ENCODE measurements around the gene RPL10L. TPM values are rescaled to one million over a fixed set of nuclear protein-coding genes. Genes with fewer than 3 reads are reported as not detected.

The RPL10L gene
- total RNA-seq = not detected
- not detected for polyA plus RNA-seq
- not detected for total RNA-seq

DNA sequence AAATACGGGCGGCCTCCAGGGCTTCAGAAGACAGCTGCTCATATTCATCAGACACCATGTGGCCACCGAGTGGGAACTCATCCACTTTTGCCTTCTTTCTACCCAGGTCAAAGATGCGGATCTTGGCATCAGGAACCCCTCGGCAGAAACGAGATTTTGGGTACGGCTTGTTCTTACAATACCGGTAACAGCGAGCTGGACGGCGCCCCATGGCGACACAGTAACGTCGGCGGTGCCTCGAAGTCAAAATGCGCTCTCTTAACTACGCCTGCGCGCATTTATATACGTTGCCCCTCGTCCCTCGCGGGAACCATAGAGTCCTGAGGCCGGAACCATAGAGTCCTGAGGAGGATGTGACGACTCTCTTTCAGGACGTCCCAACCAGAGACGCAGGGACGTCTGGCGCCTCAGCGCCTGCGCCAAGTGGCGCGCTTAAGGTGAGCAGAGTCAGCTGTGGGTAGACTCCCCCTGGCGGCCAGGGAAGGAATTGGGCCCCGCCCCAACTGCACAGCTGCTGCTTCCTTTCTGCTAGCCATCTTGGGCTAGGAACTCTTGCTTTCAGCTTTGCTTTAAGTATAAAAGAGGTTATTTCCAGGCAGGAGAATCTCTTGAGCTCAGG is at the start of gene RPL10L:
RPL10L (minus strand) TSS at position 256 of the 619 bp plus-strand sequence; CDS start at position 211, 45 bp downstream.
- H3K27ac Mint-ChIP-seq = no peak within 1 kb of the TSS
- Histone ChIP-seq H3K4me3 (ENCODE audit: low read length) (no peak within 1 kb of the TSS), H3K27ac (ENCODE audit: low read depth, low read length) (no peak within 1 kb of the TSS), H3K9me3 (ENCODE audit: control insufficient read depth in 2 of 3, low read length in 3 of 3) (peaks cover 0 to 5% (median 0%) of the 10 kb centered on the region in 3 experiments), H3K4me1 (ENCODE audit: control insufficient read depth in 2 of 2, insufficient read depth in 2 of 2, low read length in 2 of 2) (no peaks in the 10 kb centered on the region), H3K27me3 (ENCODE audit: control insufficient read depth in 2 of 2, insufficient read depth in 2 of 2, low read length in 2 of 2) (no peaks in the 10 kb centered on the region), H3K36me3 (ENCODE audit: control insufficient read depth in 2 of 3, insufficient read depth in 3 of 3, low read length in 3 of 3) (no peaks in the 10 kb centered on the region)
- POLR2A ChIA-PET = no interaction called here
- no peaks in the 10 kb centered on the region for H3K27me3 Mint-ChIP-seq
- CTCF ChIA-PET = no interaction called here
- intact Hi-C loops (cut with micrococcal nuclease) = no loop called here
- no peak within 1 kb of the TSS for H3K4me3 Mint-ChIP-seq
- H3K4me1 Mint-ChIP-seq = peaks cover 0 to 1% (median 0%) of the 10 kb centered on the region in 7 donors
- no peak for ATAC-seq
- DNase-seq = no peak
- peaks cover 1 to 11% (median 4%) of the 10 kb centered on the region in 11 donors for H3K9me3 Mint-ChIP-seq
- H3K36me3 Mint-ChIP-seq = no peaks in the 10 kb centered on the region

GRCh38 chr14:46691819-46692218 is 40.2 kb upstream of the RPL10L start:
- no peak overlapping the region for H3K4me3 Mint-ChIP-seq
- H3K27ac Mint-ChIP-seq = no peak overlapping the region
- no peaks in the 10 kb centered on the region for H3K27me3 ChIP-seq (ENCODE audit: control insufficient read depth in 2 of 2, insufficient read depth in 2 of 2, low read length in 2 of 2)
- ChIA-PET POLR2A (no interaction called here), CTCF (no interaction called here)
- no peak overlapping the region for H3K27ac ChIP-seq (ENCODE audit: low read depth, low read length)
- H3K4me1 Mint-ChIP-seq = no peaks in the 10 kb centered on the region
- H3K9me3 Mint-ChIP-seq = peaks cover 1 to 32% (median 14%) of the 10 kb centered on the region in 11 donors
- intact Hi-C loops (cut with micrococcal nuclease) = no loop called here
- H3K4me3 ChIP-seq (ENCODE audit: low read length) = no peak overlapping the region
- no peaks in the 10 kb centered on the region for H3K27me3 Mint-ChIP-seq
- H3K36me3 Mint-ChIP-seq = peaks cover 0 to 3% (median 0%) of the 10 kb centered on the region in 5 donors
- H3K4me1 ChIP-seq (ENCODE audit: control insufficient read depth in 2 of 2, insufficient read depth in 2 of 2, low read length in 2 of 2) = no peaks in the 10 kb centered on the region
- DNase-seq (no peak), ATAC-seq (no peak)
- peaks cover 0 to 5% (median 0%) of the 10 kb centered on the region in 3 experiments for H3K9me3 ChIP-seq (ENCODE audit: control insufficient read depth in 2 of 3, low read length in 3 of 3)
- H3K36me3 ChIP-seq (ENCODE audit: control insufficient read depth in 2 of 3, insufficient read depth in 3 of 3, low read length in 3 of 3) = no peaks in the 10 kb centered on the region

DNA sequence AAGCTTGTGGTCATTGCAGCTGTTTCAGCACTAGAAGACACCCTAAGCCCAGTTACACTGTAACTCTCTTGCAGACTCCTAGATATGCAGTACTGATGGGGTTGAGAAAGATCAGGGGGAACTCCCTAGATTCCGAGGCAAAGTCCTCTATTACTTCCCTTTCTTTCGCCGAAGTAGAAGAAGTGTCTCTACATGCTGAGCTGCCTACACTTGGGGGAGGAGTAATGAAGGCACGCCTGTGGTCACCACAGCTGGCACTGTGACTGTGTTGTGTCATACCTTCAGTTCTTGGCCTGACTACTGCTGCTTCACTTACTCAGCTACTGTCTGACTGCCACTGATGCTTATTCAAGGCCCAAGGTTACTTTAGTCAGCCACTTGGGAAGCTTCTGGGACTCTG is 35.1 kb upstream of the RPL10L start:
- H3K27me3 ChIP-seq (ENCODE audit: control insufficient read depth in 2 of 2, insufficient read depth in 2 of 2, low read length in 2 of 2) = no peaks in the 10 kb centered on the region
- CTCF ChIA-PET = no interaction called here
- Mint-ChIP-seq H3K36me3 (no peaks in the 10 kb centered on the region), H3K4me1 (no peaks in the 10 kb centered on the region), H3K27me3 (no peaks in the 10 kb centered on the region), H3K9me3 (peaks cover 3 to 32% (median 16%) of the 10 kb centered on the region in 11 donors), H3K4me3 (no peak overlapping the region), H3K27ac (no peak overlapping the region)
- no peak overlapping the region for H3K4me3 ChIP-seq (ENCODE audit: low read length)
- intact Hi-C loops (cut with micrococcal nuclease) = no loop called here
- no peak overlapping the region for H3K27ac ChIP-seq (ENCODE audit: low read depth, low read length)
- POLR2A ChIA-PET = no interaction called here
- peaks cover 0 to 13% (median 0%) of the 10 kb centered on the region in 3 experiments for H3K9me3 ChIP-seq (ENCODE audit: control insufficient read depth in 2 of 3, low read length in 3 of 3)
- ATAC-seq (no peak), DNase-seq (no peak)
- no peaks in the 10 kb centered on the region for H3K36me3 ChIP-seq (ENCODE audit: control insufficient read depth in 2 of 3, insufficient read depth in 3 of 3, low read length in 3 of 3)
- no peaks in the 10 kb centered on the region for H3K4me1 ChIP-seq (ENCODE audit: control insufficient read depth in 2 of 2, insufficient read depth in 2 of 2, low read length in 2 of 2)

- Mint-ChIP-seq H3K27ac (no peak overlapping the region), H3K9me3 (peaks cover 2 to 36% (median 9%) of the 10 kb centered on the region in 11 donors), H3K4me3 (no peak overlapping the region), H3K36me3 (no peaks in the 10 kb centered on the region), H3K27me3 (no peaks in the 10 kb centered on the region), H3K4me1 (no peaks in the 10 kb centered on the region)
- intact Hi-C loops (cut with micrococcal nuclease) = no loop called here
- ATAC-seq = no peak
- DNase-seq = no peak
- H3K9me3 ChIP-seq (ENCODE audit: control insufficient read depth in 2 of 3, low read length in 3 of 3) = no peaks in the 10 kb centered on the region
- no peaks in the 10 kb centered on the region for H3K27me3 ChIP-seq (ENCODE audit: control insufficient read depth in 2 of 2, insufficient read depth in 2 of 2, low read length in 2 of 2)
- no peak overlapping the region for H3K27ac ChIP-seq (ENCODE audit: low read depth, low read length)
- ChIA-PET POLR2A (no interaction called here), CTCF (no interaction called here)
- H3K36me3 ChIP-seq (ENCODE audit: control insufficient read depth in 2 of 3, insufficient read depth in 3 of 3, low read length in 3 of 3) = no peaks in the 10 kb centered on the region
- H3K4me1 ChIP-seq (ENCODE audit: control insufficient read depth in 2 of 2, insufficient read depth in 2 of 2, low read length in 2 of 2) = no peaks in the 10 kb centered on the region
- no peak overlapping the region for H3K4me3 ChIP-seq (ENCODE audit: low read length)
These were observed 20.5 kb upstream of the RPL10L start for GRCh38 chr14:46672128-46672527.

DNA sequence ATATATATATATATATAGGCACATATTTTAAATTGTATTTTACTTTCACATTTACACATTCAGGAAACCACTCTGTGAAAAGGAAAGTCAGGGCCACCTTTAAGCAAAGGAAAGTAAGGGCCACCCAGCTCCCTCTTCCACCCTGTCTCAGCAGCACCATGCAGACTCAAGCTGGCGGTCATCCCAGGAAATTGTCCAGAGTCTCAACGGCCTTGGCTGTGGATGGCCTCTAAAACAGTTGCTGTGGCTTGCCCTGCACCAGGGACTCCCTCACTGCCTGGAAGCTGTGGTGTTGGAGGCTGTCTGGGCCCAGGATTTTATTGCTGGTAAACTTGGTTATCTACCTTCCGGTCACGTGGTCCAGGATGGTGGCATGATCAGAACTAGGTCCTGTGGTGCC is 11.8 kb upstream of the RPL10L start:
- Histone ChIP-seq H3K9me3 (ENCODE audit: control insufficient read depth in 2 of 3, low read length in 3 of 3) (no peaks in the 10 kb centered on the region), H3K4me1 (ENCODE audit: control insufficient read depth in 2 of 2, insufficient read depth in 2 of 2, low read length in 2 of 2) (no peaks in the 10 kb centered on the region), H3K27me3 (ENCODE audit: control insufficient read depth in 2 of 2, insufficient read depth in 2 of 2, low read length in 2 of 2) (no peaks in the 10 kb centered on the region), H3K4me3 (ENCODE audit: low read length) (no peak overlapping the region), H3K36me3 (ENCODE audit: control insufficient read depth in 2 of 3, insufficient read depth in 3 of 3, low read length in 3 of 3) (no peaks in the 10 kb centered on the region), H3K27ac (ENCODE audit: low read depth, low read length) (no peak overlapping the region)
- Mint-ChIP-seq H3K4me1 (no peaks in the 10 kb centered on the region), H3K27ac (no peak overlapping the region), H3K27me3 (no peaks in the 10 kb centered on the region), H3K9me3 (peaks cover 0 to 25% (median 11%) of the 10 kb centered on the region in 11 donors), H3K36me3 (no peaks in the 10 kb centered on the region), H3K4me3 (no peak overlapping the region)
- CTCF ChIA-PET = no interaction called here
- DNase-seq (no peak), ATAC-seq (no peak)
- intact Hi-C loops (cut with micrococcal nuclease) = no loop called here
- POLR2A ChIA-PET = no interaction called here

DNA sequence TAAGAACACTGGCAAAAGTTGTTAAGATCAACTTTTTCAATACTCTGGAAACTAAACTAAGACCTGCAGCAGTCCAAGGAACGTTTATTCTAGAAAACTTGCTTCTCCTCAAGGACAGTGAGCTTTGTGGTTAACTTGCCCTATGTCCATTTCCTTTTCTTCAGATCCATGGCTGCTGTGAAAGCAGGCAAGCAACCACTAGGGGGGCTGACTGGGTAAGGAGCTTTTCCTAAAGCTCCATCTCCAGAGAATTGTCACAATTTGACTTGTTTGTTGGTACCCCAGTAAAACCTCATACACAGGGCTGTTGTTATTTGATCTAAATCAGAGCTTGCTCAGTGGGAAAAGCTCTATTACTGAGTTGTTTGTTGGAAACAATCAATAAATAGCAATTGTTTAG is 10.1 kb upstream of the RPL10L start:
- Mint-ChIP-seq H3K4me3 (no peak overlapping the region), H3K4me1 (no peaks in the 10 kb centered on the region), H3K27ac (no peak overlapping the region), H3K9me3 (peaks cover 0 to 26% (median 8%) of the 10 kb centered on the region in 11 donors), H3K27me3 (no peaks in the 10 kb centered on the region), H3K36me3 (no peaks in the 10 kb centered on the region)
- H3K4me3 ChIP-seq (ENCODE audit: low read length) = no peak overlapping the region
- H3K9me3 ChIP-seq (ENCODE audit: control insufficient read depth in 2 of 3, low read length in 3 of 3) = no peaks in the 10 kb centered on the region
- no peaks in the 10 kb centered on the region for H3K4me1 ChIP-seq (ENCODE audit: control insufficient read depth in 2 of 2, insufficient read depth in 2 of 2, low read length in 2 of 2)
- ChIA-PET CTCF (no interaction called here), POLR2A (no interaction called here)
- H3K36me3 ChIP-seq (ENCODE audit: control insufficient read depth in 2 of 3, insufficient read depth in 3 of 3, low read length in 3 of 3) = no peaks in the 10 kb centered on the region
- no peak for ATAC-seq
- H3K27ac ChIP-seq (ENCODE audit: low read depth, low read length) = no peak overlapping the region
- intact Hi-C loops (cut with micrococcal nuclease) = no loop called here
- DNase-seq = no peak
- no peaks in the 10 kb centered on the region for H3K27me3 ChIP-seq (ENCODE audit: control insufficient read depth in 2 of 2, insufficient read depth in 2 of 2, low read length in 2 of 2)

- Histone ChIP-seq H3K9me3 (ENCODE audit: control insufficient read depth in 2 of 3, low read length in 3 of 3) (peaks cover 0 to 5% (median 0%) of the 10 kb centered on the region in 3 experiments), H3K27me3 (ENCODE audit: control insufficient read depth in 2 of 2, insufficient read depth in 2 of 2, low read length in 2 of 2) (no peaks in the 10 kb centered on the region), H3K4me1 (ENCODE audit: control insufficient read depth in 2 of 2, insufficient read depth in 2 of 2, low read length in 2 of 2) (no peaks in the 10 kb centered on the region), H3K4me3 (ENCODE audit: low read length) (no peak overlapping the region), H3K27ac (ENCODE audit: low read depth, low read length) (no peak overlapping the region), H3K36me3 (ENCODE audit: control insufficient read depth in 2 of 3, insufficient read depth in 3 of 3, low read length in 3 of 3) (no peaks in the 10 kb centered on the region)
- Mint-ChIP-seq H3K4me3 (no peak overlapping the region), H3K27ac (no peak overlapping the region), H3K36me3 (no peaks in the 10 kb centered on the region), H3K27me3 (no peaks in the 10 kb centered on the region), H3K9me3 (peaks cover 1 to 11% (median 3%) of the 10 kb centered on the region in 11 donors), H3K4me1 (peaks cover 0 to 1% (median 0%) of the 10 kb centered on the region in 7 donors)
- no peak for ATAC-seq
- no peak for DNase-seq
- intact Hi-C loops (cut with micrococcal nuclease) = no loop called here
- CTCF ChIA-PET = no interaction called here
- POLR2A ChIA-PET = no interaction called here
These were observed 1.6 kb upstream of the RPL10L start for GRCh38 chr14:46653031-46653755.

Data from naive thymus-derived CD4-positive, alpha-beta T cell (primary cell).